ENCODE results near the gene FAIM2. TPM values are rescaled to one million over a fixed set of nuclear protein-coding genes. Genes with fewer than 3 reads are reported as not detected.

FAIM2 gene
- total and polyA plus RNA-seq, 2 experiments from 2014 or later, result 0.86 to 4.6 TPM

- Histone ChIP-seq H3K4me2 (ENCODE audit: unreplicated experiment) (no peak overlapping the region), H3K79me2 (ENCODE audit: insufficient read depth) (no peaks in the 10 kb centered on the region), H3F3A (ENCODE audit: insufficient read depth) (no peaks in the 10 kb centered on the region), H3K4me3 (no peak overlapping the region), H3K9me3 (ENCODE audit: low read depth) (no peaks in the 10 kb centered on the region), H3K36me3 (ENCODE audit: low read depth) (no peaks in the 10 kb centered on the region), H3K9me2 (ENCODE audit: insufficient read depth) (no peaks in the 10 kb centered on the region), H3K27me3 (replicated peaks; ENCODE audit: insufficient read depth) (no peaks in the 10 kb centered on the region), H3K4me1 (ENCODE audit: insufficient read depth) (no peaks in the 10 kb centered on the region), H3K27ac (no peak overlapping the region), H4K20me1 (ENCODE audit: insufficient read depth) (no peaks in the 10 kb centered on the region), H2AFZ (no peak overlapping the region), H3K9ac (no peak overlapping the region)
- 40 to 52% methylated on average over 1 of the region's 1 CpG for WGBS, 2 experiments (ENCODE audit: low coverage in 1 of 2, low lambda C conversion rate in 2 of 2, missing lambda C conversion rate in 2 of 2)
- no peak for DNase-seq
- in situ Hi-C loops (cut with MboI), result no loop called here
- no peak for TF ChIP-seq EZH2phosphoT487 (IDR thresholded peaks at IDR 0.05; ENCODE audit: insufficient read depth, low read depth)
- no peak for TF ChIP-seq EZH2 (IDR thresholded peaks at IDR 0.05; ENCODE audit: insufficient read depth, poor library complexity, severe bottlenecking)
Measured at GRCh38 chr12:49907352-49907751, 3.7 kb upstream of the FAIM2 start.

GRCh38 chr12:49905718-49906314 lies 2.1 kb upstream of the FAIM2 start:
- no peak overlapping the region for H3K4me3 ChIP-seq
- H3K9me2 ChIP-seq (ENCODE audit: insufficient read depth), result no peaks in the 10 kb centered on the region
- no peak for TF ChIP-seq EZH2phosphoT487 (IDR thresholded peaks at IDR 0.05; ENCODE audit: insufficient read depth, low read depth)
- TF ChIP-seq EZH2 (IDR thresholded peaks at IDR 0.05; ENCODE audit: insufficient read depth, poor library complexity, severe bottlenecking), result no peak
- H3K4me2 ChIP-seq (ENCODE audit: unreplicated experiment), result no peak overlapping the region
- in situ Hi-C loops (cut with MboI), result no loop called here
- H3K9ac ChIP-seq, result no peak overlapping the region
- H3K9me3 ChIP-seq (ENCODE audit: low read depth), result no peaks in the 10 kb centered on the region
- H4K20me1 ChIP-seq (ENCODE audit: insufficient read depth), result no peaks in the 10 kb centered on the region
- 95% methylated on average over 7 of the region's 7 CpGs for WGBS, 2 experiments (ENCODE audit: low coverage in 1 of 2, low lambda C conversion rate in 2 of 2, missing lambda C conversion rate in 2 of 2)
- H3K27me3 ChIP-seq (replicated peaks; ENCODE audit: insufficient read depth), result no peaks in the 10 kb centered on the region
- no peak overlapping the region for H2AFZ ChIP-seq
- no peaks in the 10 kb centered on the region for H3K79me2 ChIP-seq (ENCODE audit: insufficient read depth)
- no peaks in the 10 kb centered on the region for H3F3A ChIP-seq (ENCODE audit: insufficient read depth)
- H3K36me3 ChIP-seq (ENCODE audit: low read depth), result no peaks in the 10 kb centered on the region
- H3K27ac ChIP-seq, result no peak overlapping the region
- no peaks in the 10 kb centered on the region for H3K4me1 ChIP-seq (ENCODE audit: insufficient read depth)
- DNase-seq, result no peak

GRCh38 chr12:49904601-49905000 lies 901 bp upstream of the FAIM2 start:
- H3K9ac ChIP-seq, result peak overlapping the region; percentile 59
- in situ Hi-C loops (cut with MboI), result no loop called here

GRCh38 chr12:49903351-49903699 lies 375 bp downstream of the FAIM2 start:
- H3K9ac ChIP-seq, result 0 out of 2 replicates have a peak overlapping the region, but pooled peaks have one; percentile 26
- H3K4me1 ChIP-seq (ENCODE audit: insufficient read depth), result no peaks in the 10 kb centered on the region
- no peaks in the 10 kb centered on the region for H3K36me3 ChIP-seq (ENCODE audit: low read depth)
- peak overlapping the region; percentile 61 for H3K4me3 ChIP-seq
- no peak for DNase-seq
- no peak overlapping the region for H3K27ac ChIP-seq
- TF ChIP-seq EZH2phosphoT487 (IDR thresholded peaks at IDR 0.05; ENCODE audit: insufficient read depth, low read depth), result no peak
- TF ChIP-seq EZH2 (IDR thresholded peaks at IDR 0.05; ENCODE audit: insufficient read depth, poor library complexity, severe bottlenecking), result no peak
- H3K4me2 ChIP-seq (ENCODE audit: unreplicated experiment), result peak overlapping the region; percentile 50
- H3K9me3 ChIP-seq (ENCODE audit: low read depth), result no peaks in the 10 kb centered on the region
- H3F3A ChIP-seq (ENCODE audit: insufficient read depth), result no peaks in the 10 kb centered on the region
- WGBS, 2 experiments (ENCODE audit: low coverage in 1 of 2, low lambda C conversion rate in 2 of 2, missing lambda C conversion rate in 2 of 2), result 50 to 60% methylated on average over 9 to 12 of the region's 12 CpGs
- H2AFZ ChIP-seq, result peak overlapping the region; percentile 71
- no peaks in the 10 kb centered on the region for H4K20me1 ChIP-seq (ENCODE audit: insufficient read depth)
- H3K9me2 ChIP-seq (ENCODE audit: insufficient read depth), result no peaks in the 10 kb centered on the region
- H3K27me3 ChIP-seq (replicated peaks; ENCODE audit: insufficient read depth), result no peaks in the 10 kb centered on the region
- in situ Hi-C loops (cut with MboI), result no loop called here
- H3K79me2 ChIP-seq (ENCODE audit: insufficient read depth), result no peaks in the 10 kb centered on the region

More at GRCh38 chr12:49904601-49905000, 901 bp upstream of the FAIM2 start:
- H3K27ac ChIP-seq, result no peak overlapping the region
- no peak overlapping the region for H3K4me2 ChIP-seq (ENCODE audit: unreplicated experiment)
- peak overlapping the region; percentile 78 for H2AFZ ChIP-seq
- no peak overlapping the region; the same call in 1 of the 2 replicates for H3K4me3 ChIP-seq
- no peaks in the 10 kb centered on the region for H3K9me2 ChIP-seq (ENCODE audit: insufficient read depth)
- H3K36me3 ChIP-seq (ENCODE audit: low read depth), result no peaks in the 10 kb centered on the region
- H3K27me3 ChIP-seq (replicated peaks; ENCODE audit: insufficient read depth), result no peaks in the 10 kb centered on the region
- WGBS, 2 experiments (ENCODE audit: low coverage in 1 of 2, low lambda C conversion rate in 2 of 2, missing lambda C conversion rate in 2 of 2), result 80 to 82% methylated on average over 11 of the region's 11 CpGs
- no peak for DNase-seq
- no peak for TF ChIP-seq EZH2phosphoT487 (IDR thresholded peaks at IDR 0.05; ENCODE audit: insufficient read depth, low read depth)
- no peak for TF ChIP-seq EZH2 (IDR thresholded peaks at IDR 0.05; ENCODE audit: insufficient read depth, poor library complexity, severe bottlenecking)
- H3K9me3 ChIP-seq (ENCODE audit: low read depth), result no peaks in the 10 kb centered on the region
- H3F3A ChIP-seq (ENCODE audit: insufficient read depth), result no peaks in the 10 kb centered on the region
- H3K79me2 ChIP-seq (ENCODE audit: insufficient read depth), result no peaks in the 10 kb centered on the region
- no peaks in the 10 kb centered on the region for H4K20me1 ChIP-seq (ENCODE audit: insufficient read depth)
- H3K4me1 ChIP-seq (ENCODE audit: insufficient read depth), result no peaks in the 10 kb centered on the region

Data from GM23248 (cell line).